Gastroesophageal sphincter (tissue), 4 donors: ENCODE data around the gene ATAD3B. TPM values are rescaled to one million over a fixed set of nuclear protein-coding genes. Genes with fewer than 3 reads are reported as not detected.
"Not testable (repeated sequence)": the region's sequence is repeated elsewhere in the genome, so short reads cannot be mapped to it uniquely, and the experiment has no call there.

Experiments
- ATAC-seq: fragments of 150-250 bp; one replicate; pipeline ENCODE4 v1.9.1; 2016; ENCODE audit warnings: mild to moderate bottlenecking, moderate library complexity
- H3K27ac ChIP-seq, 4 donors: fragments of 200-600 bp; sonication (generic) in 3 of 4; 1 replicate in 3 of 4; 2 replicates in 1 of 4; pipeline ENCODE4 v1.5.1; 2016 to 2019
- H3K27me3 ChIP-seq: fragments of 200-600 bp; sonication (generic); one replicate; pipeline ENCODE4 v1.5.1; 2019
- H3K36me3 ChIP-seq, 2 donors: fragments of 200-600 bp; sonication (generic); one replicate each; pipeline ENCODE4 v1.5.1; 2019; ENCODE audit warnings: control low read depth in 1 of 2
- H3K4me1 ChIP-seq, 3 donors: fragments of 200-600 bp; sonication (generic); 1 replicate in 2 of 3; 2 replicates in 1 of 3; pipeline ENCODE4 v1.5.1; 2016 to 2019; ENCODE audit warnings: control low read depth in 2 of 3
- H3K4me3 ChIP-seq, 2 donors: fragments of 200-600 bp; sonication (generic); one replicate each; pipeline ENCODE4 v1.5.1; 2019; ENCODE audit warnings: mild to moderate bottlenecking in 1 of 2, moderate library complexity in 1 of 2
- H3K9me3 ChIP-seq, 3 donors: fragments of 200-600 bp; sonication (generic); one replicate each; pipeline ENCODE4 v1.5.1; 2017 to 2019; ENCODE audit warnings: control low read depth in 2 of 3
- CTCF ChIP-seq, 4 experiments: fragments of 200-600 bp in 2 of 4; fragments of 450-650 bp in 2 of 4; sonication (generic) in 1 of 4; IDR thresholded peaks; one replicate each; pipeline ENCODE4 v1.5.1; 2017 to 2019; ENCODE audit warnings: antibody characterized with exemption in 4 of 4, mild to moderate bottlenecking in 2 of 4, moderate library complexity in 2 of 4
- EP300 ChIP-seq: sonication (generic); formaldehyde crosslinking; IDR thresholded peaks from one replicate; pipeline ENCODE4 v1.6.1; 2017; ENCODE audit warnings: antibody characterized with exemption, mild to moderate bottlenecking
- POLR2A ChIP-seq, 2 donors: fragments of 450-650 bp; IDR thresholded peaks; one replicate each; pipeline ENCODE4 v1.6.1; 2017; ENCODE audit warnings: antibody characterized with exemption in 2 of 2, mild to moderate bottlenecking in 2 of 2, moderate library complexity in 1 of 2
- POLR2AphosphoS5 ChIP-seq: sonication (generic); formaldehyde crosslinking; IDR thresholded peaks from one replicate; pipeline ENCODE4 v1.6.1; 2017; ENCODE audit warnings: antibody characterized with exemption
- WGBS, 2 donors: methylation state at CpG; one replicate each; pipeline ENCODE4 v1.1.5; 2018; ENCODE audit warnings: low coverage in 1 of 2; 5-methylcytosine and 5-hydroxymethylcytosine counted together
- total RNA-seq, 4 donors: library from RNA; depleted of rRNA; stranded (reverse); fragments of >200 nt; gene quantifications; one replicate each; pipeline ENCODE4 v1.1.0, GENCODE V29; 2016

The ATAD3B gene
- total RNA-seq, 4 donors from 2014 or later = 4.1 to 17.9 (median 12.1) TPM

- 7 to 8% methylated on average over 2 to 8 of the region's 22 CpGs for WGBS, 2 donors
- H3K4me3 ChIP-seq = peak overlapping the region in 1 of 2 donors; percentile 23
- peak; percentile 76 for ATAC-seq
- not testable (repeated sequence) for H3K27me3 ChIP-seq, H3K36me3 ChIP-seq, H3K9me3 ChIP-seq
- H3K4me1 ChIP-seq = peaks cover 0 to 17% (median 0%) of the 10 kb centered on the region in 3 donors
- peak in 3 of 4 experiments; percentile 43 to 59 (median 58) for TF ChIP-seq CTCF (IDR thresholded peaks at IDR 0.05)
- peak overlapping the region; percentile 36 to 86 (median 80) for H3K27ac ChIP-seq
These were observed 33.8 kb downstream of the ATAD3B start for GRCh38 chr1:1505366-1505798.

- 68 to 79% methylated on average over 5 of the region's 5 CpGs for WGBS, 2 donors
- H3K27me3 ChIP-seq, ATAC-seq, H3K4me3 ChIP-seq, H3K9me3 ChIP-seq, H3K36me3 ChIP-seq: not testable (repeated sequence)
- Histone ChIP-seq H3K27ac (peak overlapping the region; percentile 13 to 86 (median 80)), H3K4me1 (peaks cover 0 to 21% (median under 1%) of the 10 kb centered on the region in 3 donors)
These were observed 34.2 kb downstream of the ATAD3B start for GRCh38 chr1:1505801-1506200.

GRCh38 chr1:1507305-1507704 lies 35.7 kb downstream of the ATAD3B start:
- Histone ChIP-seq H3K4me1 (peaks cover 0 to 28% (median 5%) of the 10 kb centered on the region in 3 donors), H3K27me3 (no peaks in the 10 kb centered on the region), H3K4me3 (no peak overlapping the region), H3K27ac (no peak overlapping the region), H3K36me3 (no peaks in the 10 kb centered on the region), H3K9me3 (no peaks in the 10 kb centered on the region)
- TF ChIP-seq EP300 = no peak
- ATAC-seq = no peak
- 96 to 100% methylated on average over 4 of the region's 4 CpGs for WGBS, 2 donors

- not testable (repeated sequence) for H3K27ac ChIP-seq, ATAC-seq, H3K4me3 ChIP-seq, H3K36me3 ChIP-seq, H3K27me3 ChIP-seq, H3K9me3 ChIP-seq
- peaks cover 0 to 38% (median 8%) of the 10 kb centered on the region in 3 donors for H3K4me1 ChIP-seq
- WGBS, 2 donors = no CpG with 5 or more reads among the region's 34 CpGs
These were observed 37.4 kb downstream of the ATAD3B start for GRCh38 chr1:1508775-1509464.

- peaks cover 0 to 38% (median 8%) of the 10 kb centered on the region in 3 donors for H3K4me1 ChIP-seq
- H3K27ac ChIP-seq, H3K9me3 ChIP-seq, ATAC-seq, H3K4me3 ChIP-seq, H3K36me3 ChIP-seq, H3K27me3 ChIP-seq: not testable (repeated sequence)
- WGBS, 2 donors = no CpG with 5 or more reads among the region's 21 CpGs
These were observed 37.9 kb downstream of the ATAD3B start for GRCh38 chr1:1509465-1509850.

GRCh38 chr1:1510912-1511532 lies 39.5 kb downstream of the ATAD3B start:
- Histone ChIP-seq H3K9me3 (no peaks in the 10 kb centered on the region), H3K27ac (peak overlapping the region; percentile 81 to 98 (median 96)), H3K4me3 (peak overlapping the region; percentile 93 to 95), H3K27me3 (no peaks in the 10 kb centered on the region), H3K4me1 (peaks cover 0 to 25% (median 8%) of the 10 kb centered on the region in 3 donors), H3K36me3 (peaks cover 0 to 13% of the 10 kb centered on the region in 2 donors)
- 14 to 23% methylated on average over 11 to 14 of the region's 17 CpGs for WGBS, 2 donors
- no peak for ATAC-seq
- TF ChIP-seq CTCF (IDR thresholded peaks at IDR 0.05) (no peak), EP300 (no peak), POLR2AphosphoS5 (no peak), POLR2A (IDR thresholded peaks at IDR 0.05) (no peak)
